ENCODE results near the gene ABHD10. TPM values are rescaled to one million over a fixed set of nuclear protein-coding genes. Genes with fewer than 3 reads are reported as not detected.

The ABHD10 gene
- total RNA-seq, 2 donors from 2014 or later, result 15.6 to 17.1 TPM

DNA sequence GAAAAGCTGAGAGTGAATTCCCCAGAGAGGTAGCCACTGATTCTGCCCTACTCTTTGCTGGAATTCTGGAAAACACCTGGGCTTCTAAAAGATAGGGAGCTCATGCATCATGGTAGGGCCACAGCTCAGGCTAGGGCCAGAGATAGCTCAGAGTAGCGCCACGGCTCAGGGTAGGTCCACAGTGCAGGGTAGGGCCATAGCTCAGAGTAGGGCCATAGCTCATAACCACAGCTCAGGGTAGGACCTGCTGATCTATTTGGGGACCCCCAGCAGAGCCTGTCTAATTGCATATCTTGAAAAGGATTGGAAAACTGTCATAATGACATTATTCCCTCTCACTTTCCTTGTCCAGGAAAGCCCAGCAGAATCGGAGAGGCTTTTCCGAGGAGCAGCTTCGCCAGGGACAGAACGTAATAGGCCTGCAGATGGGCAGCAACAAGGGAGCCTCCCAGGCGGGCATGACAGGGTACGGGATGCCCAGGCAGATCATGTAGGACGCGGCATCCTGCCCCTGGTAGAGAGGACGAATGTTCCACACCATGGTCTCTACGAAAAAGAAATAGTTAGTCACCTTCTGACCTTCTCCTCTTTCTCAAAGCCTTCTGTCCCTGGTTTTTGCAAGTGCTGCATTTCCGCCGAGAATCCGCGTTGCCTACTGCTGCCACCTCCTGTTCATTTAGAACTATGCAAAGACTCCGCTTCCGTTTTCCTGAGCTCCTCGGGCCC is 34.4 kb downstream of the ABHD10 start:
- intact Hi-C loops (cut with DNase I), result no loop called here
- ATAC-seq (peak; percentile 86), DNase-seq (peak; percentile 63 to 69 (median 65))
- Histone ChIP-seq H3K36me3 (replicated peaks in 1 of 2; ENCODE audit: insufficient read depth in 1 of 2, low read depth in 2 of 2) (no peaks in the 10 kb centered on the region), H3K4me3 (no peak overlapping the region), H3K4me1 (peaks cover 7% of the 10 kb centered on the region), H3K9me3 (no peaks in the 10 kb centered on the region), H3K27ac (no peak overlapping the region), H3K27me3 (no peaks in the 10 kb centered on the region)
- WGBS, 2 donors, result 10 to 32% methylated on average over 15 to 19 of the region's 19 CpGs
- no peak for TF ChIP-seq POLR2A (IDR thresholded peaks at IDR 0.05)
- TF ChIP-seq CTCF (IDR thresholded peaks at IDR 0.05), result peak; percentile 29 to 82 (median 75)

- Histone ChIP-seq H3K36me3 (replicated peaks in 1 of 2; ENCODE audit: insufficient read depth in 1 of 2, low read depth in 2 of 2) (no peaks in the 10 kb centered on the region), H3K27me3 (no peaks in the 10 kb centered on the region), H3K27ac (no peak overlapping the region), H3K4me1 (peaks cover 7% of the 10 kb centered on the region), H3K9me3 (no peaks in the 10 kb centered on the region), H3K4me3 (no peak overlapping the region)
- ATAC-seq, result peak; percentile 43
- no peak for DNase-seq
- intact Hi-C loops (cut with DNase I), result no loop called here
- TF ChIP-seq CTCF (IDR thresholded peaks at IDR 0.05), result peak in 1 of 7 experiments; percentile 2
- TF ChIP-seq POLR2A (IDR thresholded peaks at IDR 0.05), result no peak
- 28 to 37% methylated on average over 5 of the region's 5 CpGs for WGBS, 2 donors
These were observed 34.9 kb downstream of the ABHD10 start for GRCh38 chr3:112013784-112014143.

GRCh38 chr3:112017091-112017490 is 38.3 kb downstream of the ABHD10 start:
- H3K4me1 ChIP-seq, result peaks cover 7% of the 10 kb centered on the region
- no peak overlapping the region for H3K4me3 ChIP-seq
- no peak overlapping the region for H3K27ac ChIP-seq
- ATAC-seq, result no peak
- intact Hi-C loops (cut with DNase I), result no loop called here
- no peak for TF ChIP-seq POLR2A (IDR thresholded peaks at IDR 0.05)
- no peak for TF ChIP-seq CTCF (IDR thresholded peaks at IDR 0.05)
- no peaks in the 10 kb centered on the region for H3K36me3 ChIP-seq (replicated peaks in 1 of 2; ENCODE audit: insufficient read depth in 1 of 2, low read depth in 2 of 2)
- no peak for DNase-seq
- no peaks in the 10 kb centered on the region for H3K27me3 ChIP-seq
- no peaks in the 10 kb centered on the region for H3K9me3 ChIP-seq

DNA sequence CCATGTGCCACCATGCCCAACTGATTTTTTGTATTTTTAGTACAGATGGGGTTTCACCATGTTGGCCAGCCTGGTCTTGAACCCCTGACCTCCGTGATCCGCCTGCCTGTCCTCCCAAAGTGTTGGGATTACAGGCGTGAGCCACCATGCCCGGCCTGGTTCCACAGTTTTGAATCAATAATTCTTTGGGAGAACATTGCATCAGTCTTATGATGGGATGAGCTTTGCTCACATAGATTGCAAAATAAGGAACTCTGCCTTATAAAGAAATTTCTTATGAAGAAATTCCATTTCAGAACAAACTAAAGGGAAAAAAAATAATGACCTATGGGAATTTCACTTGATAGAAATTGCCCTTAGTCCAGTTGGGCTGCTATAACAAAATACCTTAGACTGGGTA is 39.9 kb downstream of the ABHD10 start:
- Histone ChIP-seq H3K4me1 (no peaks in the 10 kb centered on the region), H3K27ac (no peak overlapping the region), H3K27me3 (no peaks in the 10 kb centered on the region), H3K36me3 (replicated peaks in 1 of 2; ENCODE audit: insufficient read depth in 1 of 2, low read depth in 2 of 2) (no peaks in the 10 kb centered on the region), H3K4me3 (no peak overlapping the region), H3K9me3 (no peaks in the 10 kb centered on the region)
- DNase-seq, result no peak
- 99% methylated on average over 4 of the region's 4 CpGs for WGBS, 2 donors
- ATAC-seq, result no peak
- intact Hi-C loops (cut with DNase I), result no loop called here
- no peak for TF ChIP-seq POLR2A (IDR thresholded peaks at IDR 0.05)
- no peak for TF ChIP-seq CTCF (IDR thresholded peaks at IDR 0.05)

DNA sequence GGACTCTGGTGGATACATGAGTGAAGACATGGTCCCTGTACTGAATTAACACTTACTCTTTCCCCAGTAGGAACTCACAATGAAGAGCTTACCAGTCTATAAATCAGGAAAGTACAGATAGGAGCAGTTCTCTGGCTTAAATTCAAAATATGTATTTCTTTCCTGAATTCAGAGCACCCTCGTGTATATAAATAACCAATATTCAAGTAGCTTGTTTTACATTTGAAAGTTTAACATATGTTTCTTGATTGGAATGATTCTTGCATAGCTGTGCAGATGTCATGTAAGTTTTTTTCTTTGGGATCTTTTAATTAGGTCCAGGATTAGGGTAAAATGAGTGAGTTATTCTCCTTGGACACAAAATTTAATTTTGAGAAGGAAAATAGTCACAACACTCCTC is 40.9 kb downstream of the ABHD10 start:
- Histone ChIP-seq H3K9me3 (no peaks in the 10 kb centered on the region), H3K27ac (no peak overlapping the region), H3K4me3 (no peak overlapping the region), H3K4me1 (no peaks in the 10 kb centered on the region), H3K27me3 (no peaks in the 10 kb centered on the region), H3K36me3 (replicated peaks in 1 of 2; ENCODE audit: insufficient read depth in 1 of 2, low read depth in 2 of 2) (no peaks in the 10 kb centered on the region)
- no peak for DNase-seq
- no peak for ATAC-seq
- WGBS, 2 donors, result 61 to 71% methylated on average over 1 of the region's 1 CpG
- TF ChIP-seq POLR2A (IDR thresholded peaks at IDR 0.05), result no peak
- no peak for TF ChIP-seq CTCF (IDR thresholded peaks at IDR 0.05)
- intact Hi-C loops (cut with DNase I), result no loop called here
